Adrenal gland (tissue), 12 donors: ENCODE data around the gene IL36G. TPM values are rescaled to one million over a fixed set of nuclear protein-coding genes. Genes with fewer than 3 reads are reported as not detected.

Experiments used
- DNase-seq, 7 donors: peaks; one replicate each; pipeline ENCODE4 v3.0.0-alpha.2; 2019 to 2020
- H3K27ac ChIP-seq, 5 donors: fragments of 200-600 bp; sonication (generic) in 4 of 5; 1 replicate in 3 of 5; 2 replicates in 2 of 5; pipeline versions ENCODE4 v1.5.1 to v1.8.0; 2016 to 2020; ENCODE audit warnings: mild to moderate bottlenecking in 1 of 5
- H3K27me3 ChIP-seq: fragments of 200-600 bp; 2 replicates; pipeline ENCODE4 v1.8.0; 2021
- H3K36me3 ChIP-seq, 2 donors: fragments of 200-600 bp; replicated peaks in 1 of 2; 1 replicate in 1 of 2; 2 replicates in 1 of 2; pipeline versions ENCODE4 v1.5.1 to v1.8.0; 2018 to 2022
- H3K4me1 ChIP-seq, 2 donors: fragments of 200-600 bp; replicated peaks in 1 of 2; 1 replicate in 1 of 2; 2 replicates in 1 of 2; pipeline versions ENCODE4 v1.5.1 to v1.8.0; 2018 to 2021
- H3K4me3 ChIP-seq, 4 donors: fragments of 200-600 bp; sonication (generic) in 3 of 4; one replicate each; pipeline ENCODE4 v1.5.1; 2016 to 2018
- H3K9me3 ChIP-seq, 3 donors: fragments of 200-600 bp; sonication (generic) in 1 of 3; replicated peaks in 1 of 3; 1 replicate in 2 of 3; 2 replicates in 1 of 3; pipeline versions ENCODE4 v1.5.1 to v1.8.0; 2016 to 2021
- POLR2A ChIP-seq, 2 donors: fragments of 450-650 bp; IDR thresholded peaks; one replicate each; pipeline ENCODE4 v1.6.1; 2017; ENCODE audit warnings: antibody characterized with exemption in 2 of 2, mild to moderate bottlenecking in 2 of 2, moderate library complexity in 1 of 2
- WGBS, 4 donors: extraction: QIAGEN DNeasy Blood & Tissue Kit in 2 of 4; methylation state at CpG; one replicate each; pipeline versions ENCODE4 v1.1.5 to v1.1.7; 2013 to 2017; 5-methylcytosine and 5-hydroxymethylcytosine counted together
- intact Hi-C, 2 donors: fragments of 100-400 bp; cut with DNase I; formaldehyde crosslinking; loops; one replicate each; pipeline versions ENCODE4 v1.14.1 to v1.15.0; 2022 to 2023
- polyA plus RNA-seq, 3 donors: library from polyadenylated mRNA; stranded (reverse); fragments of 200-250 nt in 2 of 3; fragments of 350-450 nt in 1 of 3; fragmentation: Illumina TruSeq in 1 of 3; extraction: RNeasy Lipid Tissue Mini Kit (QIAGEN cat#74804) in 1 of 3; gene quantifications; one replicate each; pipeline ENCODE4 v1.2.3, GENCODE V29; 2013 to 2014
- total RNA-seq, 9 donors: library from RNA; depleted of rRNA in 4 of 9; stranded (reverse); fragments of >200 nt in 4 of 9; fragments of 120-200 nt in 1 of 9; fragmentation: NEBNext Ultra II Directional in 1 of 9; extraction: Animal tissue kit (Norgen Biotek cat#: 25700) in 1 of 9; gene quantifications; one replicate each; pipeline versions ENCODE4 v1.1.0 to v1.2.4, GENCODE V29; 2013 to 2023
- TF ChIP-seq, protein P1 (sequence below), 6 experiments: fragments of 450-650 bp in 4 of 6; fragments of 200-600 bp in 2 of 6; sonication (generic) in 1 of 6; IDR thresholded peaks; 1 replicate in 5 of 6; 2 replicates in 1 of 6; pipeline versions ENCODE4 v1.5.1 to v1.8.0; 2016 to 2021; ENCODE audit warnings: antibody characterized with exemption in 6 of 6, mild to moderate bottlenecking in 2 of 6, moderate library complexity in 1 of 6
- donor health status: healthy with polysubstance abuse.
- donor health status: Bipolar disorder and iron deficiency.
- donor health status: DM: yes; HTN: yes; CAD: no.
- donor health status: DM: no; HTN: no; CAD: no.
- donor health status: DM: no; HTN: no; CAD: no.
- donor health status: DM: yes; HTN: yes; CAD: no.

The IL36G gene
- total and polyA plus RNA-seq, 12 donors: 0.28 TPM; not detected in 11

DNA sequence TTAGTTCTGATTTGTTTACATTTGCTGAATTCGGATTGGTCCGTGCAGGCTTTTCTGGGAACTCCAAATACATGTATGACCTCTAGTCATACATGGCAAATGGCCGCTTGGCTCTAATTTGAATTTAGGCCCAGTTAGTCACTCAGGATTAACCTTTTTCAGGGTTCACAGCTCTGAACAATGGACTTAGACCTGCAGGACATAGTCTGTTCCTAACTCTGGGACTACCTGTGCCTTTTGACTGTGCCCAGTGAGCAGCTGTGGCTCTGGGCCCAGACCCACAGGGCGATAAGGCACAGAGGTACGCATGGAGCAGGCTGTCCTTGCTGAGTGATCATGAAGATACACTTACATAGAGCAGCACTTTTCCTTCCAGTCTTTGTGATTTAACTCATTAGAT, 38.4 kb upstream of the IL36G start:
- Histone ChIP-seq H3K27ac (no peak overlapping the region), H3K27me3 (peaks cover 3% of the 10 kb centered on the region), H3K4me1 (no peaks in the 10 kb centered on the region), H3K4me3 (no peak overlapping the region), H3K9me3 (no peaks in the 10 kb centered on the region), H3K36me3 (no peaks in the 10 kb centered on the region)
- no peak for DNase-seq
- no peak for TF ChIP-seq POLR2A (IDR thresholded peaks at IDR 0.05)
- TF ChIP-seq, protein P1, sequence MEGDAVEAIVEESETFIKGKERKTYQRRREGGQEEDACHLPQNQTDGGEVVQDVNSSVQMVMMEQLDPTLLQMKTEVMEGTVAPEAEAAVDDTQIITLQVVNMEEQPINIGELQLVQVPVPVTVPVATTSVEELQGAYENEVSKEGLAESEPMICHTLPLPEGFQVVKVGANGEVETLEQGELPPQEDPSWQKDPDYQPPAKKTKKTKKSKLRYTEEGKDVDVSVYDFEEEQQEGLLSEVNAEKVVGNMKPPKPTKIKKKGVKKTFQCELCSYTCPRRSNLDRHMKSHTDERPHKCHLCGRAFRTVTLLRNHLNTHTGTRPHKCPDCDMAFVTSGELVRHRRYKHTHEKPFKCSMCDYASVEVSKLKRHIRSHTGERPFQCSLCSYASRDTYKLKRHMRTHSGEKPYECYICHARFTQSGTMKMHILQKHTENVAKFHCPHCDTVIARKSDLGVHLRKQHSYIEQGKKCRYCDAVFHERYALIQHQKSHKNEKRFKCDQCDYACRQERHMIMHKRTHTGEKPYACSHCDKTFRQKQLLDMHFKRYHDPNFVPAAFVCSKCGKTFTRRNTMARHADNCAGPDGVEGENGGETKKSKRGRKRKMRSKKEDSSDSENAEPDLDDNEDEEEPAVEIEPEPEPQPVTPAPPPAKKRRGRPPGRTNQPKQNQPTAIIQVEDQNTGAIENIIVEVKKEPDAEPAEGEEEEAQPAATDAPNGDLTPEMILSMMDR (IDR thresholded peaks at IDR 0.05): no peak
- intact Hi-C loops: loop anchor here in 1 of 2 donors (10.0 kb wide), 1 partner anchor 185 kb away; no protein-coding TSS in a partner anchor
- 78 to 84% (median 82%) methylated on average over 5 of the region's 5 CpGs for WGBS, 4 donors

DNA sequence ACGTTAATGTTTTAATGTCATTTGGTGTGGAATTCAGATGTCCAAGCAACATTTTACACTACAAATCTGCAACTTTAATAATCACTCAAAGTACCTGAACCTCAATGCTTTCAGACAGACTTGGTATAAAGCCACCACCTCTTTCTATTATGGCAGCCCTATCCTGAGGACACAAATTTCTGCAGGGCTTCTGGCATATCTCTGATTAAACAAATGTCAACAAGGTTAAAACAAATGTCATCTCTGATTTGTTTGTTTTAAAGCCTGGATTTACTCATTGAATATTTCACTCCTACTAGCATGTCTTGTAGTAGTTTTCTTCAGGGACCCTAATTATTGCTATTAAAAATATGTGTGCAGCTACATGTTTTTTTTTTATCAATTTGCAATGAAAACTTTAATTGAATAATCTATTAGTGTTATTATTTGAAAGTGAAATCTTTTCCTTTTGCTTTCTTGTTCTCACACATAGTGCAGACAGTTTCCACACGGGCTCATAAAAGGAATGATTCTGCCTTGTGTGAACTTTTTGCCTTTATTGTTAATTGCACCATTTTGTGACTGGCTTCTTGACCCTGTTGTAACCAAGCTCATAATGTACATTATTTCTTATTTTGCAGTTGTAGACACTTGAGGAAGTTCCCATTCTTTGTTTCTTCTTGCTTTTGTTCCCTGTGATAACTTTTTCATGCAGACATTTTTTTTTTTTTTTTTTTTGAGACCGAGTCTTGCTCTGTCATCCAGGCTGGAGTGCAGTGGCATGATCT, 36.8 kb upstream of the IL36G start:
- intact Hi-C loops: loop anchor here in 1 of 2 donors (5.0 kb wide), 1 partner anchor 194 kb away; no protein-coding TSS in a partner anchor
- H3K27me3 ChIP-seq: peaks cover 3% of the 10 kb centered on the region
- DNase-seq: no peak
- H3K4me3 ChIP-seq: no peak overlapping the region
- no peak overlapping the region for H3K27ac ChIP-seq
- TF ChIP-seq POLR2A (IDR thresholded peaks at IDR 0.05): no peak
- TF ChIP-seq, protein P1 (IDR thresholded peaks at IDR 0.05): no peak
- H3K36me3 ChIP-seq: no peaks in the 10 kb centered on the region
- 63 to 68% (median 67%) methylated on average over 3 of the region's 3 CpGs for WGBS, 4 donors
- no peaks in the 10 kb centered on the region for H3K4me1 ChIP-seq
- peaks cover 0 to 7% (median 0%) of the 10 kb centered on the region in 3 donors for H3K9me3 ChIP-seq

DNA sequence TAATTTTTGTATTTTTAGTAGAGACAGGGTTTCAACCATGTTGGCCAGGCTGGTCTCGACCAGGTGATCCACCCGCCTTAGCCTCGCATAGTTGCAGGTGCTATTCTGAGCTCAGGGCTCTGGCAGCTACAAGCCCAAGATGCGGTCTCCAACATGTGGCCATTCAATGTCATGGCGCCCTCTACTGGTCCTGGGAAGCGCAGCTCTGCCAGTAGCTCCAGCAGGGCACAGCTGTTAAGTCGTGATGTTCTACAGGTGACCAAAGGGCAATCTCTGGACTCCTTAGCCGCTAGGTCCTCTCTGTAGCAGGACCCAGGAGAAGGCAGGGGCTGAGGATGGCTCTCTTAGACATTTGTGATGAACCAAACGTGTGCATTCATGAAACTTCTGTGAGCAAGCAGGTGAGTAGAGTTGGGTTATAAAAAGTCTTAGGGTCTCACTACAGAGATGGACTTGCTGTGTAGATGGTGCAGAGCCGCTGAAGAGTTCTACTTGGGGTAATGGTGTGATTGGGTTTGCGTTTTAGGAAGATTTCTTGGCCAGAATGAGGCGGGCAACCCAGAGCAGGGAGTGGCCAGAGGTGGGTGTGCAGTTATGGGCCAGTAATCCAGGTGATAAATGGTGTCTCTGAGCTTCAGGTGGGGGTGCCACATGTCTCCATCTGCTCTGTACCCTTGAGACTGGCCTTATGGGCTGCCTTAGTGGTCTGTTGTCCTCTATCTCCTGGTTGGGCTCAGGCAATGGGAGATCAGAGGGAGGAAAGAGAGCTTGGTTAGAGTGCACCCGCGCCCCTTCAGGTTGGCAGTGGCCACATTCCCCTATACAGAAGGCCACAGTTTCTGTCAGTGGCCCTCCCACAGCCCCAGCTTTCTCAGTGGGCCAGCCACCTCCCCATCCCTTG, 35.8 kb upstream of the IL36G start:
- Histone ChIP-seq H3K4me3 (no peak overlapping the region), H3K4me1 (no peaks in the 10 kb centered on the region), H3K36me3 (no peaks in the 10 kb centered on the region), H3K27ac (no peak overlapping the region), H3K9me3 (peaks cover 0 to 7% (median 0%) of the 10 kb centered on the region in 3 donors), H3K27me3 (peaks cover 3% of the 10 kb centered on the region)
- WGBS, 4 donors: 20 to 29% (median 25%) methylated on average over 11 to 14 of the region's 14 CpGs
- intact Hi-C loops: loop anchor here in 1 of 2 donors (5.0 kb wide), 1 partner anchor 195 kb away; no protein-coding TSS in a partner anchor
- peak; percentile 65 to 79 (median 74) for DNase-seq
- TF ChIP-seq, protein P1 (IDR thresholded peaks at IDR 0.05): peak; percentile 48 to 66 (median 60)
- no peak for TF ChIP-seq POLR2A (IDR thresholded peaks at IDR 0.05)

DNA sequence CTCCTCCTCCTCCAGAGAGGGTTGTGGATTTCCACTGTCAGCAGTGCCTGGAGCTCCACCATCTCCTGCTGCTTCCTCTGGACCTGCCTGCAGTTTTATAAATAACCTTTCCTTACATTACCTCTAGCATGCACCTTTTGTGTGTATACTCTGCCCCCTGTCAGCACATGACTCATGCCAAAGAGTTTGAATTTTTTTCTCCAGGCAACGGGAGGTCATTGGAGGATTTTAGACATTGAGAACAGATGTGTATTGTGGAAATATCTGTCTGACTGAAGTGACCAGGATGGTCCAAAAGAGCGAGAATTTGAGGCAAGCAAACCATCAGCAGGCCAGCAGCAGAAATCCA, 35.2 kb upstream of the IL36G start:
- intact Hi-C loops: loop anchor here in 1 of 2 donors (5.0 kb wide), 1 partner anchor 195 kb away; no protein-coding TSS in a partner anchor
- TF ChIP-seq, protein P1 (IDR thresholded peaks at IDR 0.05): no peak
- TF ChIP-seq POLR2A (IDR thresholded peaks at IDR 0.05): no peak

More for the DNA sequence above, 35.2 kb upstream of the IL36G start:
- H3K4me1 ChIP-seq: no peaks in the 10 kb centered on the region
- WGBS, 4 donors: 52 to 62% (median 58%) methylated on average over 2 of the region's 2 CpGs
- H3K27me3 ChIP-seq: peaks cover 3% of the 10 kb centered on the region
- H3K27ac ChIP-seq: no peak overlapping the region
- H3K9me3 ChIP-seq: peaks cover 0 to 7% (median 0%) of the 10 kb centered on the region in 3 donors
- H3K36me3 ChIP-seq: no peaks in the 10 kb centered on the region
- H3K4me3 ChIP-seq: no peak overlapping the region
- no peak for DNase-seq
